NCI-H146 (cell line): Measurements from ENCODE around the gene MAP3K15.

ENCODE experiments used
- DNase-seq: peaks from one replicate; lab custom pipeline; 2025; lab: John Stamatoyannopoulos, UW

MAP3K15 gene, protein sequence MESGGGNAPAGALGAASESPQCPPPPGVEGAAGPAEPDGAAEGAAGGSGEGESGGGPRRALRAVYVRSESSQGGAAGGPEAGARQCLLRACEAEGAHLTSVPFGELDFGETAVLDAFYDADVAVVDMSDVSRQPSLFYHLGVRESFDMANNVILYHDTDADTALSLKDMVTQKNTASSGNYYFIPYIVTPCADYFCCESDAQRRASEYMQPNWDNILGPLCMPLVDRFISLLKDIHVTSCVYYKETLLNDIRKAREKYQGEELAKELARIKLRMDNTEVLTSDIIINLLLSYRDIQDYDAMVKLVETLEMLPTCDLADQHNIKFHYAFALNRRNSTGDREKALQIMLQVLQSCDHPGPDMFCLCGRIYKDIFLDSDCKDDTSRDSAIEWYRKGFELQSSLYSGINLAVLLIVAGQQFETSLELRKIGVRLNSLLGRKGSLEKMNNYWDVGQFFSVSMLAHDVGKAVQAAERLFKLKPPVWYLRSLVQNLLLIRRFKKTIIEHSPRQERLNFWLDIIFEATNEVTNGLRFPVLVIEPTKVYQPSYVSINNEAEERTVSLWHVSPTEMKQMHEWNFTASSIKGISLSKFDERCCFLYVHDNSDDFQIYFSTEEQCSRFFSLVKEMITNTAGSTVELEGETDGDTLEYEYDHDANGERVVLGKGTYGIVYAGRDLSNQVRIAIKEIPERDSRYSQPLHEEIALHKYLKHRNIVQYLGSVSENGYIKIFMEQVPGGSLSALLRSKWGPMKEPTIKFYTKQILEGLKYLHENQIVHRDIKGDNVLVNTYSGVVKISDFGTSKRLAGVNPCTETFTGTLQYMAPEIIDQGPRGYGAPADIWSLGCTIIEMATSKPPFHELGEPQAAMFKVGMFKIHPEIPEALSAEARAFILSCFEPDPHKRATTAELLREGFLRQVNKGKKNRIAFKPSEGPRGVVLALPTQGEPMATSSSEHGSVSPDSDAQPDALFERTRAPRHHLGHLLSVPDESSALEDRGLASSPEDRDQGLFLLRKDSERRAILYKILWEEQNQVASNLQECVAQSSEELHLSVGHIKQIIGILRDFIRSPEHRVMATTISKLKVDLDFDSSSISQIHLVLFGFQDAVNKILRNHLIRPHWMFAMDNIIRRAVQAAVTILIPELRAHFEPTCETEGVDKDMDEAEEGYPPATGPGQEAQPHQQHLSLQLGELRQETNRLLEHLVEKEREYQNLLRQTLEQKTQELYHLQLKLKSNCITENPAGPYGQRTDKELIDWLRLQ (N-terminal part only)

DNA sequence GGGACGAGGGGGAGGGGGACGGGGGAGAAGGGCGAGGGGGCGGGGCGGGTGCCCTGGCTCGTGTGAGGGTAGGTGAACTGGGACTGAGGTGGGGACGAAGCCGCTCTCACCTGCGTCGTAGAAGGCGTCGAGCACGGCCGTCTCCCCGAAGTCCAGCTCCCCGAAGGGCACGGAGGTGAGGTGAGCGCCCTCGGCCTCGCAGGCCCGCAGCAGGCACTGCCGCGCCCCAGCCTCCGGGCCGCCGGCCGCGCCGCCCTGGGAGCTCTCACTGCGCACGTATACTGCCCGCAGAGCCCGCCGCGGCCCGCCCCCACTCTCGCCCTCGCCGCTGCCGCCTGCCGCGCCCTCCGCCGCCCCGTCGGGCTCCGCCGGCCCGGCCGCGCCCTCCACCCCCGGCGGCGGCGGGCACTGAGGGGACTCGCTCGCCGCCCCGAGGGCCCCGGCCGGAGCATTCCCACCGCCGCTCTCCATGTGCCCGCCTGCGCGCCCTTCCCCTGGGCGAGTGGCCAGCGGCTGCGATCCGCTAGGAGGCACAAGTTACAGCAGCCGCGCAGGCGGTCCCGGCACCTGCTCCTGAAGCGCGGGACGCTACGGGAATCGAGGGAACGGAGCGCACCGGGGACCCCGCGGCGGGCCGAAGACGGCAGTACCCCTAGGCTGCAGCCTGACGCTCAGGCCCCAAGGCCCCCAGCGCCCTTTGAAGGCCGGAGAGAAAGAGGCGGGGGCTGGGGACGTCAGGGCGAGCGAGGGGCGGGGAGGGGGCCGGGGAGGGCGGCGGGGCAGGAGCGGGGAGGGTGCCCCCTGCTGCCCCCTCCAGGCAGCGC is at the start of gene MAP3K15:
TSS of gene MAP3K15 (minus strand) at position 718 of the 824 bp plus-strand sequence. CDS start at position 471, 247 bp downstream.
- peak; percentile 61 for DNase-seq

DNA sequence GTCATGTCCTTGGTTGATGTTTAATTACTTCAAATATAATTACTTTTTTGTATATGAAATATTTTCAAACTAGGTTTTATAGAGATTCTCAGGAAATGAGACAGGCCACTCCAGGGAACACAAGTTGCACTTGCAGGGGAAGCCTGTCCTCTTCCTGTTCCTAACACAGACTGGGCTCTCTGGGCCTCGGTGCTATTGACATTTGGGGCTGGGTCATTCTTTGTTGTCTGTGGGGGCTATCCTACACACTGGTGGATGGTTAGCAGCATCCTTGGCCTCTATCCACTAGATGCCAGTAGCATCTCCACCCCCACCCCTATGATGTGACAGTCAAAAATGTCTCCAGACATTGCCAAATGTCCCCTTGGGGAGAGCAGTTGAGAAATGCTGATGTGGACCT is 49.3 kb upstream of the MAP3K15 start:
- no peak for DNase-seq

DNA sequence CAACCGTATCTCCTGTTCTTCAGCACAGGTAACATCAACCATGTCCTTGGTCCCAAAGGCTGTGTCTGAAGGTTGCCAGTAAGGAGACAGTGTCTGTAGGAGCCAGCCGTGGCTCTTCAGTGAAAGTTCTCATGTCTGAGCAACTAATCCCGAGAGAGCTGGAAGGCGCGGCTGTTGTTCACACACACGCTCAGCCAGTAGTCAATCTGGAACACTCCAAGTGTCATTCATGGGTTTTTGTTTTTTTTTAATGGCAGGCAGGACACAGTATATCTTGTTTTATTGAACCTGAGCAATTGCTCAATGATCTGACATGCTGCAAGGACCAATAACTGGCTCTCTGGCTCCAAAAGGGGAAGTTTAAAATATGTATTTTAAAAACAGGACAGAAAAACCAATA is 48.4 kb upstream of the MAP3K15 start:
- no peak for DNase-seq

DNA sequence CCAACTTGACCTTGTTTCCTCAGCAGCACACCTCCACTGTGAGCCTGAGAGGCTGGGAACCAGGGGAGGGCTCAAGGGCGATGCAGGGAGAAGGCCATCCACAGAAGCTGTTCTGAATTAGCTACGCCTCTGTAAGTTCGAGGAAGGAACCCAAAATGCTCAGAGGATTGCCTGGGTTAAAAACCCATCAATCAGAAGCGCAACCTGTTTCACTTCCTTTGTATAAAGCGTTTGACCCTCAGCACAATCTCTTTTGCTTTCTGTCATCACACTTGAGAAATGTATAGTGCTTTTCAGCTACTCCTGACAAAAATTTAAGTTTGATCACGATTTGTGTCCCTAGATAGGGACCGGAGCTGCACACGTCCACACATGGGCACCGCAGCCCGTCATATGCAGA is 48.0 kb upstream of the MAP3K15 start:
- DNase-seq = no peak

DNA sequence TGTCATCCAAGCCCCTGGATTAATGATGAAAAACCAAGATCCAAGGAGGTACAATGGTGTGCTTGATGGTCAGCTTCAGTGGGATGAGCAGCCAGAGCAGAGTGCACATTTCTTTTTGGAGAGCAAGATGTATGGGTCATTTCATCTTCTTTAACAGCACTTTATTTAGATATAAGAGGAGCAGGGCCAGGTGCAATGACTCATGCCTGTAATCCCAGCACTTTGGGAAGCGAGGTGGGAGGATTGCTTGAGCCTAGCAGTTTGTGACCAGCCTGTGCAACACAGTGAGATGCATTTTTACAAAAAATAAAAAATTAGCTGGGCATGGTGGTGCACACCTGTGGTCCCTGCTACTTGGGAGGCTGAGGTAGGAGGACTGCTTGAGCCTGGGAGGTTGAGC is 45.3 kb upstream of the MAP3K15 start:
- no peak for DNase-seq

DNA sequence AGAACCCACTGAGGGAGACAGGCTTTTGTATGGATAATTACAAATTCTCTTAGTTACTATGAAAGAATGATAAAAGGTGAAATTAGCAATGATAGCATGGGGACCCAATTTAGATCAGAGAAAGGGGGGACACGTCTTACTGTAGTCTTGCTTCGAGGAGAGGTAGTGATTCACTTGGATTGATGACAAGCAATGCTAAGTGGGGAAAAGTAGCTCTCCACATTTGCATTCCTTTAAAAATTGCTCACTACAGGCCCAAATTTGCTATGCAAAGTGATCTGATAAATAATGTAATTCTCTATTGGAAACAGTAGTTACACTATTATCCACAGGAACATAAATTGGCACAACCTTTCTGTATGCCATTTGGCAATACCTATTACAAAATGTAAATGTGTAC is 42.5 kb upstream of the MAP3K15 start:
- DNase-seq = no peak

DNA sequence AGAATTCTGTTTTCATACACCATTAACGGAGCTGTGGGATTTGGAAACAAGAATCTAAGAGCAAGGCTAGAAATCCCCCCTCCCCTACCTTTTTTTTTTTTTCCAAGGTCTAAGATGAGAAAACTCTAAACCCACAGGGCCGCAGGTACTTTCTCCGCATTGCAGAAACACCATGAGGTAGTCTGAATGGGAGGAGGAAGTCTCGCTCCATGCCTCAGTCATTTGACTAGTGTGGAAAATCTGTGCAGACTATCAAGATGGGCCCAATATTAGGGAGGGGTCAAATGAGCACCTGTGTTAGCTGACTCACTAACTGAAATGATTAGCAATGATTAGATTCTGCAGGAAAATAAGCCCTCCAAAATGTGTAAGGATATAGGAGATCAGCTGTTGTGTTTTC is 40.9 kb upstream of the MAP3K15 start:
- DNase-seq = no peak

DNA sequence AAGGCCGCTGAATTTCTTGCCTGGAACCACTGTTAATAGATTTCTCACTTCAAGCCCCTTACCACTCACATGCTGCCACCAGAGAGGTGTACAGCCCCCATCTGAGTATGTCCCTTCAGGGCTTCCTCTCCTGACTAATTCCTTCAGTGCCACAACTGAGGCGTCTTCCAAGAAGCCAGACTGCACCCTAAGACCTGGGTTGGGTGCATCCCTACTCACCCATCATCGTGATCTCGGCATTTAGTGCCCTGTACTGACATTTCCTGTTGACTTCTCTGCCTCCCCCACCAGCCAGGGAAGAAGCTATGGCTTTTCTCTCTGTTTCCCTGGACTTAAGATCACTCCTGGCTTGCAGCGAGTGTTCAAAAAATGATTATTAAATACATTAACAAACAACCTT is 40.4 kb upstream of the MAP3K15 start:
- DNase-seq = no peak

DNA sequence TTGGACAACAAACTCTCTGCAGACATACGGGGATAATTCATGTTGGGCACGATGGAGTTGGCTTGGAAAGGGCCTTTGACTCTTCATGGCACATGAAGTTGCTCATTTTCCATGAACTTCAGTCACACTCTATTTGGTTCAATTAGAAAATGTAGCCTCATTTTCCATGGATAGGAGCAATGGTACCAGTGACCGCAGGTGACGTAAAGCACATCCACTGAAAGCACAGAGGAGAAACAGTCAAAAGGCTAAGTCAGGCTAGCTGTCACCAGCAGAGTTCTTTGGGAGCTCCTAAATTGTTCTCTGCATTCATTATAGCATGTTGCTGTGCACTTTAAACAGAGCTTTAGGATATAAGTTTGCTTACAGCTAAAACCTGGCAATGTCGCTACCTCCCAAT is 39.9 kb upstream of the MAP3K15 start:
- no peak for DNase-seq

DNA sequence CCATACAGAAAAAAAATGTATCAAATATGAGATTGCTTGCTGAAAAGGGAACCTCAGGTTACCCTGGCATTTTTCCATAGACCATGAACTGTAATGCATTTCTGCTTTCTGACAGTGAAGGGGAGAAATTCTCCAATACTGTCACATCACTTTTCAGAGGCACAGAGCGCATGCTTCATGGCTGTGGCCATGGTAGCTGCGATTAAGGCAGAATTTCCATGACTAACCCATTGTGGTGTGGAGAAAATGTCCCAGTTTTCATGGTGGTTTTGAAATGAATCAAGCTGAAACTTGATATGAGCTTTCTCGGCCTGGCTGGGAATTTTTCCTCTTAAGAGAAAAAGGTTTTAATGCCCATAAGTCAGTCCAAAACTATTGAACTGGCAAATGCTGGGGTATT is 39.5 kb upstream of the MAP3K15 start:
- DNase-seq = no peak

DNA sequence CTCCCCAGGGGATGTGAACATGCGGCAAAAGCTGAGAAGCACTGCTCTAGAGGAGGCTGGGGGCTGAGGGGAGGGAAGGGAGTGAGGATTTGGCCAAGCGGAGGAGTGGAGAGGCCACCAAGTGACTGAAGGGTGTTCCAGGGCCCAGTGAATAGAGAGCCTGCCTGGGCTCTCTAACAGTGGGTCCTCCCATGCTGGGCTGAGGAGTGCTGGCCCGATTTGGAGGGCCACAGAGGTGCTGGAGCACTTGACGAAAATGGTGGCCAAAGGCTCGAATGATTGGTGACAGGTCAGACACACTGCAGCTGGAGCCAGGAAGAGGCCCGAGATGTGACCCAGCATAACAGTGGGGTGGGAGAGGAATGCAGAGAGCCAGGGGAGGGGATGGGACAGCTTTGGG is 37.5 kb upstream of the MAP3K15 start:
- DNase-seq = no peak

DNA sequence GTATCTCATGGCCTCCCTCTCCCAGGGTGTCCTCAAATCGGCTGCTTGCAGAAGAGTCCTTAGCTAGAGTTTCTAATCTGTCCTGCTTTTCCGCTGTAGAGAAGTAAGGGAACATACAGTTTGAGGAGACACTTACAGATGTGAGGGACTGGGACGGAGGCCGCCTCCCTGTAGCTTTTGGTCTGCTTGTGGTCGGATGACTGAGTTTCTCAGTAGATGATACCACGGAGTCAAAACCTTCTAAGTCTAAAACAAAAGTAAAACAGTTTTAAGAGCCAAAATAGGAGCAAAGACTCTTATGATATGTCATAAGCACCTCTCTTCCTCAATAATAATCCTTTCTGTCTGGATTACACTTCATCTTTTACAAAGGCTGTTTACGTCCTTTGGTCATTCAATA is 34.5 kb upstream of the MAP3K15 start:
- no peak for DNase-seq

DNA sequence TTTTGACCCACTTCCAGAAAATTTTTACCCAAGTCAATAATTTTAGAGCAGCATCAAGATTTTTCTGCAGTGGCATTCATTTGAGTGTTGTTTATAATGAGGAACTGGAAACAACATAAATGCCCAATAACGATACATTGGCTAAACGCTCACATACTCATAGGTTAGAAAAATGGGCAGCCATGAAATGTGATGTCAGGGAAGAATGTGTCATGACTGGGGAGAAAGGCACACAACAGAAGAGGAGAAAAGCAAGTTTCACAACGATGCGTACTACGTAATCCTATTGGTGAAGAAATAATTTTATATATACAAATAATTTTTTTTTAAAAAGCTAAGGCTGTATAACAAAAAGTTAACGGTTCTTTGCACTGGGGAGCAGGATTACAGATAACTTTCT is 33.6 kb upstream of the MAP3K15 start:
- no peak for DNase-seq

DNA sequence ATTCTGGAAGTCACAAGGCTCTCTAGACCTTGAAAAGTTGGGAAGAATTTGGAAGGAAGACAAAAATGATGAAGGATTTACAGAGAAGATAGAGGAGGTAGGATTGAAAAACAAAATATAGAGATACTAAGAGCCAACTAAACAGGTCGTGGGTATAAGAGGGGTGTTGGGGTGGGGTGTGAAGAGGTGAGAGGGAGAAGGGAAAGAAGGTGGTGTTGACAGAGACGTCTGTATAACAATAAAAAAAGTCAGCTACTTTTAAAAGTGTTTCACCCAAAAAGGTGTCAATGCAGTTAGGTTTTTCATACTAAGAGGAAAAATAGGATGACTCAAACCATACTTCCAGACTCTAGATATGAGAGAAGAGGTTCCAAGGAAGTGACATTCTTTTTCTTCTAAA is 33.0 kb upstream of the MAP3K15 start:
- DNase-seq = no peak

DNA sequence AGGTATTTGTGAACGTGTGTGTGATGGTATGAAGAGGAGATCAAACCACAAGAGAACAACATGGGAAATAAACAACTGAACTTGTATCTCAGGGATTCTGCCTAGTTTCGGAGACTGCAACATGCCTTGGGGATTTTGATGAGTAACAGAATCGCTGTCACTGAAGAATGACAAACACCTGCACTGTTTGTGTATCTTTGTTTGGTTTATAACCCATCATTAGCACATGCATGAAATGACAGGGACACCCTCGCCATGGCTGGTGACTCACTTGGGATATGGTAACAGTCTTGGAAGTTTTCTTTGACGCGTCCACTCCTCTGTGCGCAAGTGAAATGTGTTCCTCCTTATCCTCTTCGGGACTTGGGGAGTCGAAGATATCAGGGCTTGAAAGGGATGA is 30.3 kb upstream of the MAP3K15 start:
- no peak for DNase-seq

DNA sequence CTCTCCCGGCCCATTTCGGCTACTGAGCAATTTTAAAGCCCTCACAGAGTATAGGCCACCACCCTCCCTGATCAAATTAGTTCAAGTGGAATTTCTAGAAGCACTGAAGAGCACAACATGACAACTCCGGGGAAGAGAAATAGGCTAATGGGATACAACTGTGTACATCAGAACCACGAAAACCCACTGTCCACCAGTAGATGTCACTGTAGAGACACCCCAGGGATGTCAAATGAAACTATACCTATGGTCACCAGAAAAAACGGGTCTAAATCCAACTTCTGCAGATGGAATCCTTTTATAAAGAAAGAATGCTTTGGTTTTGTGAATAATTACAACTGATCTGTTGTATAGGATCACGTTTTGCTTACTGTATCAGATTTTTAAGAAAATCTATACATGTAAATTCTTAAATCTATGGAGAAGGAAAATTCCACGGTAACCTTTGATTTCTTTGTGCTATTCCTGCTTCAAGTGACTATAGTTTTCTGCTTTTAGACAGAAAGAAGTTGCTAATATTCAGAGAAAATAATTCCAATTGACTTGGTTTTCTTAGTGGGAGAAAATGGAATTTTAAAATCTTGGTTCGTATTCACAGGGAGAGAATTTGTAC is 29.5 kb upstream of the MAP3K15 start:
- DNase-seq = peak; percentile 43

DNA sequence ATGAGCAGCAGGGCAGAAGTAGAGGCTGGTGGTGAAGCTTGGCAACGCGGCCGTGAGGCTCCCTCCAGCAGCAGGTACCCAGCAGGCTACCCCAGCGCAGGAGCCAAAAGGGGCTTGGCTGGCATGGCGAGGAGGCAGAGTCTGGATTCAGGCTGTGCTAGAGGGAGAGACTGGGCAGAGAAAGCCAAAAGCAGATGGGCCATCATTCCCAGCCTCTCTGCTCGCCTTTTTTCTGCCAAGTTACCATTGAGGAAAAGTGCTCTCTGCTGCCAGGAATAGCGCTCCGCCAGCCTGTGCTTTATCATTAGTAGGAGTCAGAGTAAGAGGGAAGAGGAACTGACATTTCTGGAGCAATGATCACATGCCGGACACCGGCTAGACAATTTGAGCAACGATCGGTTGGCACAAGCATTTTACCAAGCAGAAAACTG is 28.7 kb upstream of the MAP3K15 start:
- DNase-seq = no peak

DNA sequence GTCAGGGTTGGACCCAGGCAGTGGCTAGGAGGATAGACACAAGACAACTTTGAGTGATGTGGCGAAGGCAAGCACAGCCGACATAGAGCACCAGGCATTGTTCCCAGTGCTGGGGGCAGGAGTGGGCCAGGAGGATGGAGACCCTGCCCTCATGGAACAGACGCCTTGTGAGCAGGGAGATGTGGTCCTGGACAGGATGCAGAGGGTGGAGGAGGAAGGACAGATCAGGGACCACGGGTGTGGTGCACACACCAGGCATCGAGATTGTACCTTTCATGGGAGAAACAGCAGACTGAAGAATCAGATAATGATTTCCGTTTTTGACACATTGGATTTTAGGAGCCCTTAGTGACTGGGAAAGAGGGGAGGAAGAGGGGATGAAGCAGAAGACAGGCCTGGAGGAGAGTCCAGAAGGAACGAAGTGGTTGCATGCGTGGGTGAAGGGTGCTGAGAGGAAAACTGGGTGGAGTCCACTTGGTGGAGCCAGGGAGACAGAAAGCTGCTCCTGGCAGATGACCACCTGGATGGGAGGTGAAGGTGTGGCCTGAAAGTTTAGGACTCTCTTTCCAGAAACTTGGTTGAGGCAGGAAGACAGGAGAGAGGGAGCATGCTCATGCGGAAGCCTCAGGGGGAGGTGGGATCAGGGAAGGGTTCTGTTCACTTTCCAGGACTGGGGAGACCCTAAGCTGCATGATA is 27.9 kb upstream of the MAP3K15 start:
- no peak for DNase-seq

DNA sequence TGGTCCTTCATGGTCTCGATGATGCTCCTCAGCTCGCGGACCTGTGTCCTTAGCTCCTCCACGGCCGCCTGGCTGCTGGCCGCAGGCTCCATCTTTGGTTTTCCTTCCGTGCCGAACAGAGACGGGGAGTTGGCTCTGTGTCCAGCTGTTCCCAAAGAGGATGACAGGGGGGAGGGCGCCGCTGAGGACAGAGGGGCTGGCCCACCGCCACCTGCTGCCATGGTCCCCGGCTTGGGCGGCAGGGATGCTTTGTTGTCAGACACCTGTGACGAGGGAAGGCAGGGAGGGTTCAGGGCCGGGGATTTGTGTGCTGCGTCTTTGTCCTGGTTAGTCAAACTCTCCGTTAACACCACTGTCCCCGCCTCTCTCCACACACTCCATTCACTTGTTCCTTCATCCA is 26.6 kb upstream of the MAP3K15 start:
- DNase-seq = no peak

DNA sequence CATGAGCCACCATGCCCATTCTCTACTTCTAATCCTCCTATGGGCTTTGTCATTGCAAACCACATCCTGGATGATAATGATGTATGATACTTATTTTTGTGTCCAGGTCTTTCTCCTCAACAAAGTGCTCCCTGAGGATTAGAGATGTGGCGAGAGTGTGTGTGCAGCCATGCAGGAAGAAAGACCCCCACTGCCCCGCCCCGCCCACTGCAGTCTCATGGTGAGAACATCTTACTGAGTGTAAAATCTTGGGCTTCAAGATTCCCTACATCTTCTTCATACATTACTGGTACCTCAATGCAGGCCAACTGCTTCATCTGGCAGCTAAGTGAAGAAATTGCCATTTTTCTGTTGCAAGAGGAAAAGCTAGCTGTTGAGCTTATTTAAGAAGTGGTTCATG is 25.9 kb upstream of the MAP3K15 start:
- DNase-seq = no peak

DNA sequence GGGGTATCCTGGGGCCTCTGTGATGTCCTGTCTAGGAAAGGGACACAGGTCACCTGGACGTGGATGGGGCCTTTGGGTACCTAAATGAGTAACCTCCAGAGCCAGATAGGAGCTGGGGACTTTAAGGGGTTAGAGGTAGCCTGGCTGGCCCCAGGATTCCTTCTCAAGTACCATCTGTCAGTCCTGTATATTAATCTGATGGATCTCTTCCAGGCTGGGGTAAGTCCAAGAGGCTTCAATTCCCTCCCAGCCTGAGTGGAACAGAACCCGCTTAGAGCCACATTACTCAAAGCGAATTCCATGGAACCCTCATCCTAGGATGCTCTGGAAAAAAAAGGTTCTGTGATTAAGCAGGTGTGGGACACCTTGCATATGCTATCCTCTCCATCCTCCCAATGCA is 24.8 kb upstream of the MAP3K15 start:
- DNase-seq = no peak
